GM21619 (cell line): ENCODE results near the gene SGMS1.
"Not testable (repeated sequence)": the region's sequence is repeated elsewhere in the genome, so short reads cannot be mapped to it uniquely, and the experiment has no call there.

Experiments
- ATAC-seq: cut with Tn5 transposase; IDR thresholded peaks from one replicate; pipeline ENCODE4 v1.9.1; 2021; ENCODE audit not compliant: unreplicated experiment

Gene SGMS1

GRCh38 chr10:50471583-50471975, 152.2 kb downstream of the SGMS1 start:
- ATAC-seq = no peak

GRCh38 chr10:50470798-50471582, 152.8 kb downstream of the SGMS1 start:
- ATAC-seq = no peak

GRCh38 chr10:50470345-50470744, 153.4 kb downstream of the SGMS1 start:
- peak; percentile 59 for ATAC-seq

- no peak for ATAC-seq
Measured at GRCh38 chr10:50469778-50470193, 154.0 kb downstream of the SGMS1 start.

- ATAC-seq = no peak
Measured at GRCh38 chr10:50469288-50469687, 154.5 kb downstream of the SGMS1 start.

- ATAC-seq = no peak
Measured at GRCh38 chr10:50467209-50467608, 156.5 kb downstream of the SGMS1 start.

GRCh38 chr10:50464004-50464409, 159.7 kb downstream of the SGMS1 start:
- no peak for ATAC-seq

- ATAC-seq = no peak
Measured at GRCh38 chr10:50461834-50462233, 161.9 kb downstream of the SGMS1 start.

- ATAC-seq = no peak
Measured at GRCh38 chr10:50461123-50461522, 162.6 kb downstream of the SGMS1 start.

GRCh38 chr10:50456719-50457118, 167.0 kb downstream of the SGMS1 start:
- ATAC-seq = peak; percentile 38

GRCh38 chr10:50453940-50454339, 169.8 kb downstream of the SGMS1 start:
- ATAC-seq = no peak

GRCh38 chr10:50452603-50453002, 171.2 kb downstream of the SGMS1 start:
- no peak for ATAC-seq

GRCh38 chr10:50447691-50448090, 176.1 kb downstream of the SGMS1 start:
- ATAC-seq = no peak

- ATAC-seq = not testable (repeated sequence)
Measured at GRCh38 chr10:50445777-50446176, 178.0 kb downstream of the SGMS1 start.

- ATAC-seq = no peak
Measured at GRCh38 chr10:50440489-50440888, 183.3 kb downstream of the SGMS1 start.

GRCh38 chr10:50439806-50440205, 183.9 kb downstream of the SGMS1 start:
- ATAC-seq = no peak

- ATAC-seq = no peak
Measured at GRCh38 chr10:50439187-50439586, 184.6 kb downstream of the SGMS1 start.

GRCh38 chr10:50438049-50438936, 185.5 kb downstream of the SGMS1 start:
- ATAC-seq = no peak

GRCh38 chr10:50437248-50437647, 186.5 kb downstream of the SGMS1 start:
- no peak for ATAC-seq

- ATAC-seq = no peak
Measured at GRCh38 chr10:50436805-50437204, 187.0 kb downstream of the SGMS1 start.

GRCh38 chr10:50432211-50433009, 191.3 kb downstream of the SGMS1 start:
- ATAC-seq = peak; percentile 41
